SK-N-MC (cell line): ENCODE measurements around the gene TXK.

Source experiments
- DNase-seq: peaks from one replicate; pipeline ENCODE4 v3.0.0-alpha.2; 2011; ENCODE audit warnings: low read depth, low spot score
- H3K27ac ChIP-seq: fragments of 200-600 bp; sonication (generic); 2 replicates; pipeline ENCODE4 v1.5.1; 2016; ENCODE audit warnings: mixed run types
- H3K36me3 ChIP-seq: fragments of 200-600 bp; sonication (generic); 2 replicates; pipeline ENCODE4 v1.6.1; 2017; ENCODE audit warnings: antibody characterized with exemption, low read length, mixed read lengths; ENCODE audit not compliant: insufficient read depth
- H3K4me3 ChIP-seq: fragments of 200-600 bp; sonication (generic); 2 replicates; pipeline ENCODE4 v1.5.1; 2016
- H3K9ac ChIP-seq: fragments of 200-600 bp; sonication (generic); 2 replicates; pipeline ENCODE4 v1.8.0; 2017; ENCODE audit warnings: mixed run types, mixed read lengths; ENCODE audit not compliant: insufficient read length
- H3K9me3 ChIP-seq: fragments of 200-600 bp; sonication (generic); 2 replicates; pipeline ENCODE4 v1.6.1; 2017; ENCODE audit warnings: low read depth, mild to moderate bottlenecking, antibody characterized with exemption, low read length, moderate library complexity, mixed read lengths
- EZH2 ChIP-seq: fragments of 200-600 bp; sonication (generic); IDR thresholded peaks from one replicate; pipeline ENCODE4 v1.6.1; 2017; ENCODE audit warnings: antibody characterized with exemption
- FOXP2 ChIP-seq: optimal IDR thresholded peaks from 2 replicates; pipeline ENCODE3; 2011; ENCODE audit warnings: mild to moderate bottlenecking, moderate library complexity; ENCODE audit not compliant: insufficient read depth; ENCODE audit errors: extremely low read length, control extremely low read depth
- POLR2AphosphoS5 ChIP-seq: IDR thresholded peaks from 2 replicates; pipeline ENCODE4 v1.6.1; 2012; ENCODE audit warnings: mild to moderate bottlenecking, low read depth, low read length, borderline replicate concordance

Gene TXK

DNA sequence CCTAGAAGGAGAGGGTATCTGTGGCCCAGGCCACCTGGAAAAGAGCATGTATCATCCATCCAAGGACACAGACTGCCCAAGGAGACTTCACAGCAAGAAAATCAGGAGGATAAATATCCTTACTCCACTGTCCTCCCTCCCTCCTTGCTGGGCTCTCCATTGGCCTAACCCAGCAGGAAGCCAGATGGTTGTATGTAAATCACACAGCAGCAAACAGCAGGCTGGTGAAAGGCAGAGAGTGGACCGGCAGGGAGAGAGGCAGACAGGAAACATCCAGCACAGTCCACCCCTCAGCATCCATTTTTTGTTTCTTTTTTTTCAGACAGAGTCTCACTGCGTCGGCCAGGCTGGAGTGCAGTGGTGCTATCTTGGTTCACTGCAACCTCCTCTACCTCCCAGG lies 17.5 kb downstream of the TXK start:
- H3K4me3 ChIP-seq, result no peak overlapping the region
- no peak for DNase-seq
- TF ChIP-seq EZH2 (no peak), FOXP2 (no peak), POLR2AphosphoS5 (no peak)
- no peak overlapping the region for H3K9ac ChIP-seq
- no peak overlapping the region for H3K27ac ChIP-seq
- H3K9me3 ChIP-seq, result no peaks in the 10 kb centered on the region
- no peaks in the 10 kb centered on the region for H3K36me3 ChIP-seq

DNA sequence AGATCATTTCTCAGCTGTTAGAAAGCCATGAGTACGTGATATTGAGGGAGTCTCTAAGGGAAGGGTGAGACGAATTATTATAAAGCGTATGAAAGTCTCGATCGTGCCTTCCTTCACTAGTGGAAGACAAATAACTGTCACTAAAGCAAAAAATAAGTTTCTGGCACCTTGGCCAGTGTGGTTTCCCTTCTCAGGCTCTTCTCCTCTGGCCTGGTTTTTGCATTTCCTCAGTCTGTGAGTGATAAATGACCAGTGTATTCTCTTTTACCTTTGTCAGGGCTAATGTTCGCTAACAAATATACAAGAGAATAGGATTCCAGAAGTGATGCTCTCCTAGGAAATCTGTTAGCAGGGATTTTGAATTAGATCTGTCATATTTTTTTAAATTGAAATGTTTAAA lies 19.6 kb downstream of the TXK start:
- H3K9me3 ChIP-seq, result no peaks in the 10 kb centered on the region
- H3K9ac ChIP-seq, result no peak overlapping the region
- TF ChIP-seq FOXP2 (no peak), POLR2AphosphoS5 (no peak), EZH2 (no peak)
- H3K36me3 ChIP-seq, result no peaks in the 10 kb centered on the region
- DNase-seq, result no peak
- no peak overlapping the region for H3K4me3 ChIP-seq
- no peak overlapping the region for H3K27ac ChIP-seq

DNA sequence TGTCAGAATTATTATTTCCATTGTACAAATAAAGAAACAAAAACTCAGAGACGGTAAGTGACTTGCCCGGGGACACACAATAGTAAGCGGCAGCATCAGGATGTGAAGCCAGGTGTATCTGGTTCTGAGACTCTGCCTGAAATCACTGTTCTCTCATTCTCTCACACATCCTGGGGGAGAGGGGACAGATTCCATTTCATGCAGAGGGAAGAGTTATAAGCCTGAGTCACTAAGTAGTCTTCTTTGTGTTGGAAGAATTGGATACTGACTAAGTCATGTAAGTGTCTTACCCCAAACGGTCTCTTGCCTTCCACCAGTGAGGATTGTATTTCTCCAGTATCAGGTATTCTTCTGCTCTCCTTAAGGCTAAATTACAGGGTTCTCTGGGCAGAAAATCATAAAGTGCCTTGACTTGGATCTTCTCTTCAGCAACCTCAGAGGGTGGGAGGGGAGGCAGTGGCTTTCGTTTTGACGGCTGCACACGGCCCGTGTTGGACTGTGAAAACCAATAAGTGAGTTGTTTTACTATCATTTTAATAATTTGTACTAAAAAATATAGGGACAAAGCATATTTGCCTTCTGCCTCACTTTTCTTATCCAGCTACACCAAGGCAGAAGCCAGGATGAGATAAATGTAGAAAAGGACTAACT lies 21.9 kb downstream of the TXK start:
- H3K36me3 ChIP-seq, result no peaks in the 10 kb centered on the region
- no peak for TF ChIP-seq EZH2
- TF ChIP-seq FOXP2, result no peak
- TF ChIP-seq POLR2AphosphoS5, result no peak
- no peaks in the 10 kb centered on the region for H3K9me3 ChIP-seq
- H3K27ac ChIP-seq, result no peak overlapping the region
- no peak overlapping the region for H3K4me3 ChIP-seq
- H3K9ac ChIP-seq, result no peak overlapping the region
- no peak for DNase-seq

DNA sequence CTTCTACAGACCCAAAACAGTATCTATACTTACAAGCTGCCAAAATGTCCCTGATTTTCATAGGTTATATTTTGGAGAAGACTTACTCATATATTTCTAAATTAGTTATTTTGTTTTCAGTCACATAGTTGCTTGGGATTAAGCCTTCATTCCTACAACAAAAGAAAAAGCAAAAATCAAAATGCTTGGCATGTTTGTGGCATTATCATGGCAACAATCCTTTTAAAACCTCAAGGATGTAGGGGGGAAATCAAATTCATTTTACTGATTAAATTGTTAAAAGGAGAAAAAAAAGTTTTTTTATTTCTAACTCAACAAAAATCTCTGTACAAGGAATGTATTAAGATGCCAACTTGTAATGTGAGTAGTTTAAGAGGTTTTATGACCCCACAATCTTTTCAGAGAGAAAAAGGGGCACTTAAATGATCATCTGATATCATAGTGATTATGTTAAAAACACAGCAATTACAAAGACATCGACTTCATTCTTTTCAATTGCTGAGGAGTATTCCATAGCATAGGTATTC lies 23.5 kb downstream of the TXK start:
- no peaks in the 10 kb centered on the region for H3K9me3 ChIP-seq
- DNase-seq, result no peak
- H3K4me3 ChIP-seq, result no peak overlapping the region
- H3K27ac ChIP-seq, result no peak overlapping the region
- no peak for TF ChIP-seq EZH2
- no peak for TF ChIP-seq FOXP2
- TF ChIP-seq POLR2AphosphoS5, result no peak
- no peaks in the 10 kb centered on the region for H3K36me3 ChIP-seq
- no peak overlapping the region for H3K9ac ChIP-seq

- no peaks in the 10 kb centered on the region for H3K9me3 ChIP-seq
- no peak overlapping the region for H3K27ac ChIP-seq
- no peak for DNase-seq
- H3K36me3 ChIP-seq, result no peaks in the 10 kb centered on the region
- H3K9ac ChIP-seq, result no peak overlapping the region
- H3K4me3 ChIP-seq, result no peak overlapping the region
- TF ChIP-seq POLR2AphosphoS5 (no peak), FOXP2 (no peak), EZH2 (no peak)
Measured at GRCh38 chr4:48109413-48110263, 24.4 kb downstream of the TXK start.

GRCh38 chr4:48108309-48109073 lies 25.6 kb downstream of the TXK start:
- no peak overlapping the region for H3K27ac ChIP-seq
- DNase-seq, result no peak
- no peak overlapping the region for H3K9ac ChIP-seq
- no peak overlapping the region for H3K4me3 ChIP-seq
- no peaks in the 10 kb centered on the region for H3K9me3 ChIP-seq
- H3K36me3 ChIP-seq, result no peaks in the 10 kb centered on the region
- TF ChIP-seq EZH2 (no peak), FOXP2 (no peak), POLR2AphosphoS5 (no peak)

DNA sequence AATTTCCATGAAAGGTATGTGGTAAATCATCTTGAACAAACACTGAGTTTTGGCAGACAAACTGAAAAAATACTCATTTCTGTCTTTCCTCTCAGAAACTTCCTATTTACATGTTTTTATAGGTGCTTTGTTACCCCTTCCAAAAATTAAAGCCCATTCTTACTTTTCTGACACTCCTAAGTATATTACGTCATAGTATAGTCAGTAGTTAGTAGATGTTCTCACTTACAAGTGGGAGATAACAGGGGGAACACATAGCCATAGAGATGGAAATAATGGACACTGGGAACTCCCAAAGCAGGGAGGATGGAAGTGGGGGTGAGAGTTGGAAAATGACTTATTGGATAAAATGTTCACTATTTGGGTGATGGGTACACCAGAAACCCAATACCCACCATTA lies 28.8 kb downstream of the TXK start:
- no peaks in the 10 kb centered on the region for H3K36me3 ChIP-seq
- H3K4me3 ChIP-seq, result no peak overlapping the region
- no peak for TF ChIP-seq EZH2
- no peak for TF ChIP-seq FOXP2
- TF ChIP-seq POLR2AphosphoS5, result no peak
- H3K9me3 ChIP-seq, result no peaks in the 10 kb centered on the region
- DNase-seq, result no peak
- H3K9ac ChIP-seq, result no peak overlapping the region
- no peak overlapping the region for H3K27ac ChIP-seq
